Activated gamma-delta T cell (primary cell): ENCODE measurements around the gene LYPLA2.

Source experiments
- DNase-seq: peaks from one replicate; lab custom pipeline; 2025; lab: John Stamatoyannopoulos, UW
- total RNA-seq, 2 donors: gene quantifications; one replicate each; lab custom pipeline; 2026; lab: John Stamatoyannopoulos, UW

LYPLA2 gene
- total RNA-seq = 52.2 to 52.5 reads per million in 2 donors

DNA sequence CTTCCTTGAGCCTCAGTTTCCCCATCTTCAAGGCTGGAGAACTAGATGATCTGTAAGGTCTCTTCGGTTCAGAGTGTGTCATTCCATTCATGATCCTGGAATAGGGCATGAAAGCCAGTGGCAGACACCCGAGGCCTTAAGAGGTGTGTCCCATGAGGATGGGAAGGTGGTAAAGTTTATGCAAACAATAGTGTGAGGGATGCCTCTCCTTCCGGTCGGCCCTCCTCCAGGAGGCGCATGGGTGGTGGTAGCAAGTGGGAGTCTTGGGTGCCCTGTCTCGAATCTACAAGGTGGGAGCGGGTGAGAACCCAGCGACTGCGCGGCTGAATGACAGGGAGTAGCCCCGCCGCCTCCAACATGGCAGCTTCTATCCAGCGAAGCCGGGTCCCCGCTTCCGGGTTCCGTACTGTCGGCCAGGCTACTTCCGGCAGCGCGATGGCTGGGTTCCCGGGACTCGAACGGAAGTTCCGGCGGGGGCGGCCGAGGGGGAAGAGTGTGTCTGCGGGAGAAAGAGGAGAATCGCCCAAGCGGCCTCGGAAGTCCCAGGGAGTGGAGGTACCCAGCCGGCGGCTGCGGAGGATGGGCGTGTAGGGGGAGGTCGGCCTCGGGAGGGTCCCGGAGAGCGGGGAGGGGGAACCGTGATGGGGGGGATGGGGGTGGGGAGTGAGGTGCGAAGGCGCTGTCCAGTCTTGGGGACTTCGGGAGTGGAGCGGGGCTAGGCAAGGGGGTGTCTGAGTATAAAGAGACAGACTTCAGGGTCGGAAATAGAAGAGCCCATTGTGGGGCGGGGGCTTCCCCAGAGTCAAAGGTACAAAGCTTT, at the start of gene LYPLA2:
TSS of gene LYPLA2 (plus strand) at position 450 of the 820 bp plus-strand sequence. CDS start 1,538 bp downstream, outside the sequence.
- peak; percentile 74 for DNase-seq

DNA sequence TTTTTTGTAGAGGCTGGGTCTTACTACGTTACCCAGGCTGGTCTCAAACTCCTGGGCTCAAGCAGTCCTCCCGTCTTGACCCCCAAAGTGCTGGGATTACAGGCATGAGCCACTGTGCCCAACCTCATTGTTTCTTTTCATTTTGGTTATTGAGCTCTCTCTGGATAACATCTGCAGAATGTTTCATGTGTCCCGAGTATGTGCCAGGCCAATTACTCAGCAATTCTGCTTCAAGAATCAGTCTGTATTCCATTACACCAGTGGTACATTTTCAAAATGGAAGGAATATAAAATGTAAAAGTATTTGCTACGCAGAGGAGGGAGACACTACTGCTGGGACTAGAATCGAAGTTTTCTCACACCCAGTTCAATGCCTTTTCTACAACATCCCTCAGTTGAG, 49.3 kb upstream of the LYPLA2 start:
- DNase-seq = no peak

DNA sequence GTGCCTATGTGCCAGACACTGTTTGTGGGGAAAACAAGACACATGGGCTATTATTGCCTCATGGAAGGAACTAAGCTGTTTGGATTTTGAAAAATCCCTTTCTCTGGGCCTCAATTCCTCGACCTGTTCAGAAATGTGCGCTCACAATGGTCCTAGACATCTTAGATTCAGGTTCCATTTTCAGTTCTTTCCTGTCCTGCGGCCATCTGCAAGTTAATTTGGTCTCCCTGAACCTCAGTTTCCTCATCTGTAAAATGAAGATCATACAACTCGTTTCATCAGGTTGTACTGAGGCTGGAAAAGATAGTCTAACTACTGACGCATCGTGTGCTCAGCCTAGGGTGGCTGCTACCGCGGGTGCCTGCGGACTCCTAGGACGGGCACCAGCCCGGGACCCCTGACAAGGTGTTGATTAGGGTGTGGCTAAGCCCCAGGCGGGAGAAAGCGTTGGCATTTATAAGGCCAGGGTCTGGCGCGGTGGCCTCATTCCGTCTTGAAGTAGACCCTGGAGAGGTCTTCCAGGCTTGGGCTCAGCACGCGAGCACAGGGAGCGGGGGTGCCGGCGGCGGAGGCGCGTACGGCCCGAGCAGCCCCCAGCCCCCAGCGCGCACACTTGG, 48.2 kb upstream of the LYPLA2 start:
- DNase-seq = no peak

DNA sequence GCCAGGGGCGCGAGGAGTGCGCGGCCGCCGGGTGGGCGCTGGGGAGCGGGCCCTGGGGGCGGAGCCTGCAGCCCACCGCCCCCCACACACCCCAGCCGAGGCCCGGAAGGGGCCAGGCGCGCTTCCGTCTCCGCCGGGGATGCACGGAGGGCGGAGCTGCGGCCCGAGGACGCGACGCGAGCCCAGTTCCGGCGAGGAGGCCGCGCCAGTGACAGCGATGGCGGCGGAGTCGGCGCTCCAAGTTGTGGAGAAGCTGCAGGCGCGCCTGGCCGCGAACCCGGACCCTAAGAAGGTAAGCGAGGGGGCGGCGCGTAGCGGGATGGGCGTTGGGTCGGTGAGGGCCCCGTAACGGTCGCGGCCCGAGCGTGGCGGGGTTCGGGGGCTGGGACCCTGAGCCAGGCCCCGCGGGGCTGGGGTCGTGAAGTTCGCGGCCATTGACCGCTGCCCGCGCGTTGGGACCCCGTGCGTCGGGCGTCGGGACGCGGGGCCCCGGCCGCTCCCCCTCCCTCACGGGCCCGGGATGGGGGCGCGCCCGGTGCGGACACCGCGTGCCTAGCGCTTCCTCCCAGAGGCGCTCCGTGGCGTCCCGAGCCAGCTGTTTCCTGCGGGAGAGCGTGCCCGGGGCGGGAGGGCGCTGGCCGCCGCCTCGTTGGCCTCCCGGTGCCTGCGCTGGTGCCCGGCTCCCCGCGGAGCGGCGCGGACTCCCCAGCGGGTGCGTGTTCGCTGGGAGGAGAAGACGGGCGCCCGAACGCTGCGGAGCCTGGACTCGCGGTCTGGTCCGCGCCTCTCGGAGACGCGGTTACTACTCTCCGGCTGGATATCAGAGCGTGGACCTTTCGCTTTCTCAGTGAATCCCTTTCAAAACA, 47.4 kb upstream of the LYPLA2 start, which contains the start of gene ELOA:
TSS of gene ELOA (plus strand) at position 185 of the 866 bp plus-strand sequence. CDS start at position 218, 33 bp downstream.
- DNase-seq = peak; percentile 66

DNA sequence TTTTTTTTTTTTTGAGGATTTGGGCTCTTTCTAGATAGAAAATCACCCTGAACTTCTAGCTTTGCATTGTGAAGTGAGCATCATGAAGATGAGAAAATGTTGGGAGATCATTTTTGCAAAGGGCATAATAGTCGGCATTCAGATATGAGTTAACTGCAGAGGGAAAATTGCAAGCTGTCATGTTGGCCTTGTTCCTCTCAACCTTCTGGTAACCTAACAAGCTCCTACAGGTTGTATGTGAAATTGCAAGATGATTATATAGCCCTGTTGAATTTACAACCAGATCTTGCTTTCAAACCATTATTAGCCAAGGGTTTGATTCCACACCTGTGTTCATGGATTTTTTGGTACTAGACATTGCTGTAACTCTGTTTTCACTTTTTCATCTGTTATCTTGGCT, 45.4 kb upstream of the LYPLA2 start:
- DNase-seq = no peak

DNA sequence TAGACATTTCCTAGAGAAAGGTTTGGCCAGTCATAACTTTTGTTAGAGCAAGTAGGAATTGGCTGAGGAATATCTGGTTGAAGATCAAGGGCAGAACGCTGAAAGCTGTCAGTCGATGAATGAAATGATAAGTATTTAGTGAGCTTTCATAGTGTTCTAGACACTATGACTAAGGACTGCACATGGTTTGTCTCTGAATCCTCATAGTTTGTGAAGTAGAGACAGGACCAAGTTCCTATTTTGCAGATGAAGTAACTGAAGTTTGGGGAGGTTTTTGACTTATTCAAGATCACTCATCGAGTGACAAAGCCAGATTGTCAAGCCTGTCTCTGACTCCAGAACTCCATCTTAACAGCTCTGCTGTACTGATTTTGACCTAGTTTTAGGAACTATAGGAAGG, 42.9 kb upstream of the LYPLA2 start:
- no peak for DNase-seq

DNA sequence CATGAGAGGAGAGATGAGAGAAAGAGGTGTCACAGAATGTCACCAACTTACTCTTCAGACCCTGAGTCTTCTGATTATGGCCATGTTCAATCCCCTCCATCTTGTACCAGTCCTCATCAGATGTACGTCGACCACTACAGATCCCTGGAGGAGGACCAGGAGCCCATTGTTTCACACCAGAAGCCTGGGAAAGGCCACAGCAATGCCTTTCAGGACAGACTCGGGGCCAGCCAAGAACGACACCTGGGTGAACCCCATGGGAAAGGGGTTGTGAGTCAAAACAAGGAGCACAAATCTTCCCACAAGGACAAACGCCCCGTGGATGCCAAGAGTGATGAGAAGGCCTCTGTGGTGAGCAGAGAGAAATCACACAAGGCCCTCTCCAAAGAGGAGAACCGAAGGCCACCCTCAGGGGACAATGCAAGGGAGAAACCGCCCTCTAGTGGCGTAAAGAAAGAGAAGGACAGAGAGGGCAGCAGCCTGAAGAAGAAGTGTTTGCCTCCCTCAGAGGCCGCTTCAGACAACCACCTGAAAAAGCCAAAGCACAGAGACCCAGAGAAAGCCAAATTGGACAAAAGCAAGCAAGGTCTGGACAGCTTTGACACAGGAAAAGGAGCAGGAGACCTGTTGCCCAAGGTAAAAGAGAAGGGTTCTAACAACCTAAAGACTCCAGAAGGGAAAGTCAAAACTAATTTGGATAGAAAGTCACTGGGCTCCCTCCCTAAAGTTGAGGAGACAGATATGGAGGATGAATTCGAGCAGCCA, 39.7 kb upstream of the LYPLA2 start:
- DNase-seq = no peak

DNA sequence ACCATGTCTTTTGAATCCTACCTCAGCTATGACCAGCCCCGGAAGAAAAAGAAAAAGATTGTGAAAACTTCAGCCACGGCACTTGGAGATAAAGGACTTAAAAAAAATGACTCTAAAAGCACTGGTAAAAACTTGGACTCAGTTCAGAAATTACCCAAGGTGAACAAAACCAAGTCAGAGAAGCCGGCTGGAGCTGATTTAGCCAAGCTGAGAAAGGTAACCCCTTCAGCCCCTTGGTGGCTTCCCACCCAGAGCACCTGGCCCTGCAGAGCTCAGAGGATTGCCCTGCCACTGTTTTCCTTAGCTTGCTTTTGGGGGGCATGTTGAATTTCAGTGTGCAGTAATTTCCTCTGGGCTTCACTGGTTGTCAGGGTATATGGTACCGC, 39.1 kb upstream of the LYPLA2 start:
- DNase-seq = no peak

DNA sequence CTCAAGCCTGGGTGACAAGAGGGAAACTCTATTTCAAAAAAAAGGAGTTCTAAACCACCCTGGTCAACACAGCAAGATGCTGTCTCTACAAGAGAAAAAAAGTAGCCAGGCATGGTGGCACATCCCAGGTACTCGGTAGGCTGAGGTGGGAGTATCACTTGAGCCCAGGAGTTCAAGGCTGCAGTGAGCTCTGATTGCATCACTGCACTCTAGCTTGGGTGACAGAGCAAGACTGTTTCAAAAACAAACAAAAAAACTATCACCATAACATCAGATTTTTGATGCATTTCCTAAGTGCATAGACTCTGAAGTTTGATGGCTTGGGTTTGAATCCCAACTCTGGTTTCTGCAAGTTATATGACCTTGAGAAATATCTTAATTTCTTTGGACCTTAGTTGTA, 38.0 kb upstream of the LYPLA2 start:
- no peak for DNase-seq

DNA sequence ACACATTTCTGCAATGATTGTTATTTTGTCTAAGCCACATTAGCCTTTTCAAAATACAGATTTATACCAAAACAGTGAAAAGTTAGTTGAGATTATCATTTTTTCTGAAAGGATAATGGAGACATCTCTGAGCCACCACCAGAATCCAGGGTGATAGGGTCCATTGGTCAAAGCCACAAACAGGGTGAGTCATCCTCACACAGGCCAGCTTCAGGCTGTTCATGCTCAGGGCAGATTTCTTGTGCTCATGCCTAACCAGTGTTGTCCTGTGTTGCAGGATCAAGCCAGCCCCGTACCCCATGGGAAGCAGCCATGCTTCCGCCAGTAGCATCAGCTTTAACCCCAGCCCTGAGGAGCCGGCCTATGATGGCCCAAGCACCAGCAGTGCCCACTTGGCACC, 34.3 kb upstream of the LYPLA2 start:
- no peak for DNase-seq

DNA sequence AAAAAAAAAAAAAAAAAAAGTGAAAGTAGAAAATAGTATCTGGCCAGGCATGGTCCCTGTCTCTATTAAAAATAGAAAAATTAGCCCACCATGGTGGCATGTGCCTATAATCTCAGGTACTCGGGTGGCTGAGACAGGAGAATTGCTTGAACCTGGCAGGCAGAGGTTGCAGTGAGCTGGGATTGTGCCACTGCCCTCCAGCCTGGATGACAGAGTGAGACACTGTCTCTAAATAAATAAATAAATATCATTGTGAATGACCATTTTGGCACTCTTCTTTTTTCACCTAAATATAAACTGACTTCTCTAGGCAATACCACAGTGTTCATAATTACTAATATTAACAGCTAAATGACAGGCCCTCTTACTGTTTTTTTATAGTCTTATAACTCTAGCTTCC, 33.1 kb upstream of the LYPLA2 start:
- DNase-seq = no peak

DNA sequence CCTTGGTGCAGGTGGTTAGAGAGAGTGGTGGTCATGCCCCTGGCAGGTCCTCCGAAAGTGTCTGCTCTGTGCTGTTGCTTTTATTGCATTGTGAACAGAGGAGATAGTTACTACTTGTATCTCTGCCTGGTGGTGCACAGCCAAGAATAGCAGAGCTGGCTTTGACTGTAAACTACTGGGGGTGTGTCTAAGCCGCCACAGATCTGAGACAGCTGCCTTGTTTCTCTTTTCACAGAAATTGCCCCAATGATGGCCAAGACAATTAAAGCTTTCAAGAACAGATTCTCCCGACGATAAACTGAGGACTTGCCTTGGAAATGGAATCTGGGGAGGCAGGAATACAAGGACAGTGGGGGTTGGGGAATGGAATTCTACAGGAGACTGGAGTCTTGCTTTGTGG, 31.7 kb upstream of the LYPLA2 start:
- no peak for DNase-seq

DNA sequence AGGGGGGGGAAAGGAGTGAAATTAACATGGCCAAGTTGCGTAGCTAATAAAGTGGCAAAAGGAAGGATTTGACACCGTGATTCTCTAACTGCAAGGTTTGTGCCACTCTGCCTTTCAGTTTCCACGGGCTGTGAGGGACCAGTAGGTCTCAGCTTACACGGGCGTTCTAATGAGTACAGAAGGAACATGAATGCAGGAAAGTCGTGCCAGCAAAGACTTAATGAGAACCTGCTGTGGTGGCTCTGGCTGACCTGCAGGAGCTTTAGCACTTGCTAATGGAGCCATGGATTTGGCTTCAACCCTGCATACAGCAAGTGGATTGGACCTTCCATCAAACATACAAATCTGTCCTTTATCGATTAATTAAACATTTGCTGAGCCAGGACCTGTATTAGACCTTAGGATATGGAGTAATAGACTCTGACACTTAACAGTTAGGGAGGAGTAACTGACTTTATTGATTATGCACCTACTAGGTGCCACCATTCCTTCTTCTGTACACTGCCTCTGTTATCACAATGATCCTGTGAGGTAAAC, 27.8 kb upstream of the LYPLA2 start:
- no peak for DNase-seq

DNA sequence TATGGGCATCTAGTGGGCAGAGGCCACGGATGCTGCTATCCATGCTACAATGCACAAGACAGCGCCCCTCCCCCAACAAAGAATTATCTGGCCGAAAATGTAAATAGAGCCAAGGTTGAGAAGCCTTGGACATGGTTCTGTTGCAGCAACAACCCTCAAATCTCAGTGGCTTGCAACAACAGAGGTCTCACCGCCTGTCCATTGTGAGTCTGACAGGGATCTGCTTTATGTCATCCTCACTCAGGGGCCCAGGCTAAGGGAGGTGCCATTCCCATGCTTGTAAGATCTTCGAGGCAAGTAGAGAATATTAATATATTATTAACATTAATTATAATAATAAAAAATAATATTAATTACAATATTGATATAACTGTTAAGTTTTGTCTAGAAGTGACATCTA, 22.2 kb upstream of the LYPLA2 start:
- no peak for DNase-seq

DNA sequence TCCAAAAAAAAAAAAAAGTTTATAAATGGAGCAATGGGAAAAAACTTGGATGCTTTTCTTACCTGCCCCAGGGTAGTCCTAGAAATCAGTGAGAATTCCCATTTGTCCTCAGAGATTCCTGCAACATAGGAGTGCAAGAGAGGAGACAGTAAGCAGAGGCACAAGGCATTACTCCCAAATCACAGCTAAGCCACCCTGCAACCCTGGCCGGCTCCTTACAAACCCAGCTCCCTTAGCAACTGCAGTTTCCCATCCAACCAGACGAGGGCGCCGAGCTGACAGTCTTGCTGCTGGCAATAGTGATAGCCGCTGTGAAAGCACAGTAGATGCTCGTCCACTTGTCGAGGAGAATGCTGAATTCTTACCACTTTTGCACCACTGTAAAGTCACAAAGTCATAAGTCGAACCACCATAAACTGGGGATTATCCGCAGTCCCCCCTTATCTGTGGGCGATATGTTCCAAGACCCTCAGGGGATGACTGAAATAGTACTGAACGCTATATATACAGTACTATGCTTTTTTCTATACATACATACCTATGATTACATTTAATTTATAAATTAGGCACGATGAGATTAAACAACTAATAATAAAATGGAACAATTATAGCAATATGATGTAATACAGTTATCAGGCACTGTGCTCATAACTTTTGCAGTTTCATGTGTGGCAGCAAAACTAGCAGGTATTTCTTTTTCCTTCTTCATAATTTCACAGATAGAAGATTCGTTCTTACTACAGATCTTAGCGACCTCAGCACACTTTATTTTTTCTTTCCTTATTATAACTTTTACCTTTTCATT, 18.7 kb upstream of the LYPLA2 start:
- DNase-seq = no peak

DNA sequence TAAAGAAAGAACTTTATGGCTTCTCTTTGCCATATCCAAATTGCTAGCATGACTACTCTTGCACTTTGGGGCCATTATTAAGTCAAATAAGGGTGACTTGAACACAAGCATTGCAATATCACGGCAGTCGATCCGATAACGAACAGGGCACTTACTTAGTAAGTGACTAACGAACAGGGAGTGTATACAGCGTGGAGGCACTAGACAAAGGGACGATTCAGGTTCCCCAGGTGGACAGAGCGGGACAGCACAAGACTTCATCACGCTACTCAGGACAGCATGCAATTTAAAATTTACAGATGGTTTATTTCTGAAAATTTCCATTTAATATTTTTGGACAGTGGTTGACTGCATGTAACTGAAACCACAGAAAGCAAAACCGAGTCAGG, 18.1 kb upstream of the LYPLA2 start:
- no peak for DNase-seq

DNA sequence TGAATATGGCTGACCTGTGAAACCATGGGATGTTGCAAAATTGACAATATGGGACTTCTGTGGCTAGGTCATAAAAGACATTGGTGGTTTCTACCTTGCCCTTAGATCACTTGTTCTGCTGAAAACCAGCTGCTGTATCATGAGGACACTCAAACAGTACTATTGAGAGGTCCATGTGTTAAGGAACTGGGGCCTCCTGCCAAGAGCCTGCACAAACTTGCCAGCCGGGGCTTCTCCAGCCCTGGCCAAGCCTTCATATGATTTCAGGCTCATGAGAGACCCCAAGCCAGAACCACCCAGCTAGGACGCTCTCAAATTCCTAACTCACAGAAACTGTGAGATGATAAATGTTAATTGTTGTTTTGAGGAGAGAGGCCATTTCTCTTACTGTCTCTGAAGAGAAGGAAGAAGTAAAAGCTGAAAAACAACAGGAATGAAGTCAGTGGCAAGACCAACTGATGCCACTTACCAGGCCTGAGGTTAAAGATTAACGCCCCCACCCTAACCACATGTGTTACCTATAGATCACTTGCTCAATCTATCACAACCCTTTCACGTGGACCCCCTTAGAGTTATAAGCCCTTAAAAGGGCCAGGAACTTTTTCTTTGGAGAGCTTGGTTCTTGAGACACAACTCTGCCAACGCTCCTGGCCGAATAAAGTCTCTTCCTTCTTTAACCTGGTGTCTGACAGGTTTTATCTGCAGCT, 16.6 kb upstream of the LYPLA2 start:
- no peak for DNase-seq

DNA sequence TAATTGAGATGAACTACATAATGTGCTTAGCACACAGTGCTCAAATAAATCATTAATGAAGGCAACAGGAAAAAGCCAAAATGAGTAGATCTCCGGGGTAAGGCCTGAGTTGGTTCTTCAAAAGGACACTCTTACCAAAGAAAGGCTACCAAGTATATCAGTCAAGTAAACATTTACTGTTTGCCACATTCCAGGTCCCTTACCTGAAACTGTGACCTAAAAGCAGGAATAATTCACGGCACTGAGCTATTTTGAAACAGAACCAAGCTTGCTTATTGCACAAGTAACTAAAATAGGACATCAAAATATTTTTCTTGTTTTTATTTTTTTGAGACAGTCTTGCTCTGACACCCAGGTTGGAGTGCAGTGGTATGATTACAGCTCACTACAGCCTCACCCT, 14.7 kb upstream of the LYPLA2 start:
- DNase-seq = no peak

DNA sequence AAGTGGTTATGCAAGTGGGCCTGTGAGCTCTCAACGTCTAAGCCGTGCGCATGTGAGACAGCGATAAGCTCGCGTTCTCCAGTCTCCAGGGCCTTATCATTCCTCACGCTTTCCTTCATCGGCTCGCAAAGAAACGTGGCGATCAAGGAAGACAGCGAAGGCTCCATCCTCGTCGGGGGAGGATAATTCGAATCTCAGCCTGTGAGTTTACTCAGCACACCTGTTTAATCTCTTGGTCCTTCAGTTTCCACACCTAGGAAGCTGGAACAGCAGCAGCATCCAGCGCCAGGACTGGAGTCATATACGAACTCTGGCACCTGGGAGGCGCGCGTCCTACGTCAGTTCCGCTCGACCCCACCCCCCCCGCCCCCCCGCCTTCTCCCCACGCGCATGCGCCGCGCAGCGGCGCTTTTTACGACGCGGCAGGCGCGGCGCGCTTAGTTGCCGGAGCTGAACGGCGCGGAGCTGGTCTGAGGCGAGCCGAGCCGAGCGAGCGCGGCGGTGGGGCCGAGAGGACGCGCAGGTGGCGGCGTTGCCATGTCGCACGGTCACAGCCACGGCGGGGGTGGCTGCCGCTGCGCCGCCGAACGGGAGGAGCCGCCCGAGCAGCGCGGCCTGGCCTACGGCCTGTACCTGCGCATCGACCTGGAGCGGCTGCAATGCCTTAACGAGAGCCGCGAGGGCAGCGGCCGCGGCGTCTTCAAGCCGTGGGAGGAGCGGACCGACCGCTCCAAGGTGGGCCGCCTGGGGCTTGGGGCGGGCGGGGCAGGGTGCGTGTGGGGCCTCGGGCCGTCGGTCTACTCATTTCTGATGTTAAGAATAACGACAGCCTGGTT, 12.7 kb upstream of the LYPLA2 start, which contains the start of gene PITHD1:
TSS of gene PITHD1 (plus strand) at position 440 of the 836 bp plus-strand sequence. CDS start at position 538, 98 bp downstream.
- peak; percentile 73 for DNase-seq
